ENCODE results near the gene LMF1. TPM values are rescaled to one million over a fixed set of nuclear protein-coding genes. Genes with fewer than 3 reads are reported as not detected.
A peak's percentile ranks its signal among the peaks of the same experiment; 100 is the strongest.

LMF1 gene
- total and polyA plus RNA-seq, 2 donors from 2014 or later: 15.4 to 28.6 TPM

GRCh38 chr16:999677-1000076, 28.9 kb upstream of the LMF1 start:
- intact Hi-C loops (cut with DNase I): no loop called here
- no peak overlapping the region for H3K27ac ChIP-seq (ENCODE audit: low read depth in 2 of 2, low read length in 2 of 2)
- H3K9me3 ChIP-seq (ENCODE audit: control insufficient read depth in 2 of 3, insufficient read depth in 1 of 3, low read length in 3 of 3): peaks cover 2 to 14% (median 2%) of the 10 kb centered on the region in 3 donors
- H3K27me3 ChIP-seq (ENCODE audit: control insufficient read depth, insufficient read depth, low read length): no peaks in the 10 kb centered on the region
- no peaks in the 10 kb centered on the region for H3K4me1 ChIP-seq (ENCODE audit: control insufficient read depth in 2 of 3, insufficient read depth in 2 of 3, low read depth in 1 of 3, low read length in 3 of 3)
- FAIRE-seq (no peak), DNase-seq (no peak)
- H3K36me3 ChIP-seq (ENCODE audit: control insufficient read depth in 2 of 3, insufficient read depth in 3 of 3, low read length in 3 of 3): no peaks in the 10 kb centered on the region
- no peak overlapping the region for H3K4me3 ChIP-seq (ENCODE audit: low read length in 3 of 3)
- H3K9ac ChIP-seq (ENCODE audit: low read length in 3 of 3): no peak overlapping the region
- no peak for TF ChIP-seq CTCF (IDR thresholded peaks at IDR 0.05; ENCODE audit: borderline replicate concordance, extremely low read depth, insufficient read depth)

DNA sequence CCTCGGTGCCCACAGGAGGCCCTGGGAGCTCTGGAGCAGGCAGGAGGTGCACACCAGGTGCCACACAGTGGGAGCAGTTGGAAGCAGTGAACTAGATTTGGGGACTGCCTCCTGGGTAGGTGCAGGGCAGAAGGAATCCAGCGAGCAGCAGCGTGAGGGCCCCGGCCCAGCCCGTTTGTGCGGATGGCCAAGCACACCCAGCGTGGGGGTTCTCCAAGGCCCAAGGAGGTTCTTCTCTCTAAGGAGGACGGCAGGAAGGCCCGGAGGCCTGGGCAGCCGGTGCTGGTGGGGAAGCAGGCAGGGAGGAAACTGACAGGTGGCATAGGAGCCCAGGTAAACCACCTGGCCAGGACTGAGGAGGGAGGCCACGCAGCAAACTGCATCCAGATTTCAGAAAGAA, 27.8 kb upstream of the LMF1 start:
- H3K4me1 ChIP-seq (ENCODE audit: control insufficient read depth in 2 of 3, insufficient read depth in 2 of 3, low read depth in 1 of 3, low read length in 3 of 3): no peaks in the 10 kb centered on the region
- no peak overlapping the region for H3K9ac ChIP-seq (ENCODE audit: low read length in 3 of 3)
- peaks cover 2 to 18% (median 2%) of the 10 kb centered on the region in 3 donors for H3K9me3 ChIP-seq (ENCODE audit: control insufficient read depth in 2 of 3, insufficient read depth in 1 of 3, low read length in 3 of 3)
- H3K27ac ChIP-seq (ENCODE audit: low read depth in 2 of 2, low read length in 2 of 2): no peak overlapping the region
- FAIRE-seq: no peak
- no peak overlapping the region for H3K4me3 ChIP-seq (ENCODE audit: low read length in 3 of 3)
- intact Hi-C loops (cut with DNase I): no loop called here
- DNase-seq: no peak
- no peak for TF ChIP-seq CTCF (IDR thresholded peaks at IDR 0.05; ENCODE audit: borderline replicate concordance, extremely low read depth, insufficient read depth)
- no peaks in the 10 kb centered on the region for H3K27me3 ChIP-seq (ENCODE audit: control insufficient read depth, insufficient read depth, low read length)
- H3K36me3 ChIP-seq (ENCODE audit: control insufficient read depth in 2 of 3, insufficient read depth in 3 of 3, low read length in 3 of 3): no peaks in the 10 kb centered on the region

DNA sequence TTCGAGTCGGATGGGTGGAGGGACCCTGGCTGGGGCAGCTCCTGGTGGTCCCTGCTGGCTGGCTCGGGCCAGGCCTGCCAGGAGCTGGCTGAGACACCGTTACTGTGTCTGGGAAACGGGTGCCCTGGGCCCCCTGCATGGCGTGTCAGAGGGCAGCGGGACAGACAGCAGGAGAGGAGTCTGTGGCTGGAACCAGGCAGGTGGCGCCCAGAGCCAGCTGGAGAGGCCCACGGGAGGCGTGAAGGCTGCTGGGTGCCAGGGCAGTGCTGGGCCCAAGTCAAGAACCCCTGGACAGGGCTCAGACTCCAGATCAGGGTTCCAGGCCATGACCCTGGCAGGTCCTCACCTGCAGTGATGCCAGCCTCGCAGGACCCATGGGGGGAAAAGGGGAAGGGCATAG, 27.4 kb upstream of the LMF1 start:
- H3K4me3 ChIP-seq (ENCODE audit: low read length in 3 of 3): no peak overlapping the region
- H3K36me3 ChIP-seq (ENCODE audit: control insufficient read depth in 2 of 3, insufficient read depth in 3 of 3, low read length in 3 of 3): no peaks in the 10 kb centered on the region
- no peak overlapping the region for H3K9ac ChIP-seq (ENCODE audit: low read length in 3 of 3)
- no peaks in the 10 kb centered on the region for H3K4me1 ChIP-seq (ENCODE audit: control insufficient read depth in 2 of 3, insufficient read depth in 2 of 3, low read depth in 1 of 3, low read length in 3 of 3)
- intact Hi-C loops (cut with DNase I): no loop called here
- H3K27ac ChIP-seq (ENCODE audit: low read depth in 2 of 2, low read length in 2 of 2): no peak overlapping the region
- peaks cover 2 to 18% (median 2%) of the 10 kb centered on the region in 3 donors for H3K9me3 ChIP-seq (ENCODE audit: control insufficient read depth in 2 of 3, insufficient read depth in 1 of 3, low read length in 3 of 3)
- H3K27me3 ChIP-seq (ENCODE audit: control insufficient read depth, insufficient read depth, low read length): no peaks in the 10 kb centered on the region
- DNase-seq: no peak
- FAIRE-seq: no peak
- no peak for TF ChIP-seq CTCF (IDR thresholded peaks at IDR 0.05; ENCODE audit: borderline replicate concordance, extremely low read depth, insufficient read depth)

DNA sequence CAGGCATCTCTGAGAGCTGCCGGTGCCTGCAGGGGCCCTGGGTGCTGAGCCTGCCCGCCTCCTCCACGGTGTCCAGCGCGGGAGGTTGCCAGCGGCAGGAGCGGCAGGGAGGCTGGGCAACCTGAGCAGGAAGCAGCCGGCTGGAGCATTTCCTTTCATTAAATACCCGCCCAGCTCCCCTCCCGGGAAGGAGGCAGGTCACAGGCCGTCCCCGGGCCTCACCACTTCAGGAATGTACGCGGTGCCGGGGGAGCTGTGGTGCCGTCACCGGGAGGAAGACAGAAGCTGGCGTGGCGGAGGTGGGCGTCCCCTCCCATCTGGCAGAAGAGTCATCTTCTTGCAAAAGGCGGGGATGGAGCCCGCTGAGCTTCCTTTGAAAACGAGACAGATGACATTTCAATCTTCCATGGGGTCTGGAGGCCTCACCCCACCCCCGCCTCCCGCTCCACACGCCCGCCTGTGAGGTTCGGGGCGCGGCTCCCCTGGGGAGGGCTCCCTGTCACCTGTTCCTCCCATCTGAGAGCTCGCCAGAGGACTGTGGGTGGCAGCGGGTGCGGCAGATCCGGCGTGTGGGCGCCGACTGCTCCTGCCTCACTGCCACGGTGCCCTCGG, 26.8 kb upstream of the LMF1 start:
- DNase-seq (peak; percentile 87 to 93 (median 91)), FAIRE-seq (no peak)
- Histone ChIP-seq H3K4me1 (ENCODE audit: control insufficient read depth in 2 of 3, insufficient read depth in 2 of 3, low read depth in 1 of 3, low read length in 3 of 3) (no peaks in the 10 kb centered on the region), H3K27me3 (ENCODE audit: control insufficient read depth, insufficient read depth, low read length) (no peaks in the 10 kb centered on the region), H3K9ac (ENCODE audit: low read length in 3 of 3) (no peak overlapping the region), H3K9me3 (ENCODE audit: control insufficient read depth in 2 of 3, insufficient read depth in 1 of 3, low read length in 3 of 3) (peaks cover 2 to 18% (median 2%) of the 10 kb centered on the region in 3 donors), H3K27ac (ENCODE audit: low read depth in 2 of 2, low read length in 2 of 2) (no peak overlapping the region), H3K36me3 (ENCODE audit: control insufficient read depth in 2 of 3, insufficient read depth in 3 of 3, low read length in 3 of 3) (no peaks in the 10 kb centered on the region), H3K4me3 (ENCODE audit: low read length in 3 of 3) (no peak overlapping the region)
- TF ChIP-seq CTCF (IDR thresholded peaks at IDR 0.05; ENCODE audit: borderline replicate concordance, extremely low read depth, insufficient read depth): no peak
- intact Hi-C loops (cut with DNase I): no loop called here

All from kidney (tissue), 14 donors.